ENCODE data around the gene TMEM209.

DNA sequence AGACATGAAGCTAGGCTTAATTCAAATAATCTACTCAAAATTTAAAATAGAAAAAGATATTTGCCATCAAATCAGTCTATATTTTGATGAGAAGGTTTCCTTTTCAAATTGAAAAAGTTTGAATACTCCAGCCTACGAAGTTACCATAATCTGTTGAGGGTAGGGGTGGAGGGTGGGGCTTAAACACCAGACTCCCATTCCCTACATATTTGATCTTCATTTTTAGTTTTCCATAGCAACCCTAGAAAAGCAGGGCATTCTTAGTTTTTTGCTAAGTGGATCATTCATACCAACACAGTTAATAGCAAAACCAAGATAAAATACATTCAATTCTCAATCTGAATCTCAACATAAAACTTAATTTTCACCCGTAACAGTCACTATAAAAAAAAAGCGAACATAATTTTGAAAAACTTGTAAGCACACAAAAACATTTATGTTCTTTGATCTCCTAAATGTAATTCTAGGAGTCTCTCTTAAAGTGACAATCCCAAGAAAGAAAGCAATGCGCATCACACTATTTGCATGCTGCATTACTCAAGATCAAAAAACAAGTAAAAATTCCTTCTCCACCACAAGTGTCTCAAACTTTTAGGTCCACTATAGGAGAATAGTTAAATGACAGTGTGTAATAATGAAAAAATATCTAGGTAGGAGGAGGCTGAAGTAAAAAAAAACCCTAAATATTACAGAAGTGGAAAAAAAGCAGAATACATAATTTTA is 30.8 kb downstream of the TMEM209 start:
- TF ChIP-seq CTCF (IDR thresholded peaks at IDR 0.05; ENCODE audit: low read depth, low read length, poor library complexity, severe bottlenecking): no peak
- no peak for TF ChIP-seq EZH2phosphoT487 (IDR thresholded peaks at IDR 0.05; ENCODE audit: borderline replicate concordance, low read length)
